Activated CD4-positive, alpha-beta T cell treated with anti-CD3 and anti-CD28 coated beads for 4 hours (primary cell): Measurements from ENCODE around the gene ZNF48.

Experiments used
- DNase-seq, 2 donors: peaks; one replicate each; pipeline ENCODE4 v3.0.0-alpha.2; 2020

Gene ZNF48

DNA sequence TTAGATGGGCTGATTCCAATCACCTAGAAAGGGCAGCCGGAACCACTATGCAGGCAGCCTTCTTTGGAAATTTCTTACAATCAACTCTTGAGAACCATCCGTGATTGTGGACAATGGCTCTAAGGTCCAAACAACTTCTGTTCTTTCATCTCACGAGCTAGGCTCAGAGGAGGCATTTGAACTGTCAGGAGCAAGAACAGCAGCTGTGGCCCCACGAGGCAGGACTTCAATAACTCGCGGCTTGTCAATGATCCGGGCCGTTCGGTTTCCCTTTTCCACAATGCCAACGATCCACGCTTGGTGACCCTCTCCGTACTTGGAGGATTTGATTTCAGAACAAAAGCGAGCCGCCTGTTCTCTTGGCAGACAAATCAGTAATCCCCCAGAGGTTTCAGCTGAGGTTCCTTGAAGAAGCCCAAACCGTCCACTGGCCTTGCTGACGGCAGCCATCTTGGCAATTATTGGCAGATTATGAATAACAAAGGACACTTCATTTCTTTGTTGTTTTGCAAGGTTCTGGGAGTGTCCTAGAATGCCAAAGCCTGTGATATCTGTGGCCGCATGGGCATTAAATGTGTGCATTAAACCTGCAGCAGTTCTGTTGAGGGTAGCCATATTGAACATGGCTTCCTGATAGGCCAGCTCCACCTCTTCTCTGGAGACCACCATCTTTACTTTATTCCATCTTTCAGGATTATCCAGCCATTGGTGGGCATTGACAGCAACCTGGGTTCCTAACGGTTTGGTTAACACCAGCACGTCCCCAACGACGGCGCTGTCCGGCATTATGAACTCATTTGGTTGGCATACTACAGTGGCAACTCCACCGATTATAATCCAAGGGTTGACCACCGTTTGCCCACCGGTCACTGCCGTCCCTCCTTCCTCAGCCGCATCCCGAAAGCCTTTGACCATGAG, 49.3 kb downstream of the ZNF48 start:
- DNase-seq = no peak

DNA sequence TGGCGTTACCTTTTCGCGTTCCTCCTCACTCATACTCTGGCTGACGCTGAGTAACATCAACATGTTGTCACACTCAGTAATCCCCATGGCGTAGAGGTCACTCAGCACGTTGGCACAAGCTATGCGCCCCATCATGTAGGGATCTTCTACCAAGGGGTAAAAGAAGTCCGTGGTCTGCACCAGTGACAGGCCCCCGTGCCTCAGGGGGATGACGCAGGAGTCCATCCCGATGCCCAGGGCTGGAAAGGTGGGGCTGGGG, 49.9 kb downstream of the ZNF48 start:
- no peak for DNase-seq

DNA sequence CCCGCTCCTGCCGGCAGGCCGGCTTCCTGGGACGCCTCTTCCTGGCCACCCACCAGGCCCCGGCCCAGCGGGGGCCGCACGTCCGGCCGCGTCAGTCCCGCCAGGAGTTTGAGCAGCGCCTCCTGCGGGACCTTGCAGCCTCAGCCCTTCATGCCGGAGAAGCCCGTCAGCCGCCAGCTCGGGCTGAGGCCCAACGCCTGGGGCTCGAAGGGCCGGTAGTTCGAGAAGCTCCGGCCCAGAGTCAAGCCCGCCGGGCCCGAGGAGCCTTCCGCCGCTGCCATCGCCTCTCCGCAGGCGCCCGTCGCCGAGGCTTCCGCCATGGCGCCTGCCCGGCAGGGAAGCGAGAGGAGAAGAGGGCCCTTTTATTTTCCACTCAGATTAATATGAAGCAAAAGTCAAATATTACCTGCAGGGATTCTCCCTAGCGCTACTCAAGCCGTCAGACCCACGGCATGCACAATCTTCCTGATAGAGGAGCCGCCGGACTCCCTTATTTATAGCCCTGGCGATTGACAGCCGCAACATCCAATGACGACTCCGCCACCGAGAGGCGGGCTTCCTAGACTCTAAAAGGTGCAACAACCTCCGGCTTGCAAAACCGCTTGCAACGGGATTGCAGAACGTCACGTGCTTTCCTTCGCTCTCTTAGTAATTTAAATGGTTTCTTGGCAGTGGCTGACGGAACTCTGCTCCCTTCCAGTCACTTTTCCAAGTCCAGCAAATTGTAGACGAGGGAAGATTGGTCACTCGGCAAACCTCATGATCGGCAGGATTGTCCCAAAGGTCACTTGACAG, 50.4 kb downstream of the ZNF48 start, which contains the start of gene SEPHS2:
Gene SEPHS2 (minus strand): TSS at position 467 of the 795 bp plus-strand sequence. CDS start 147 bp downstream, at position 320.
- DNase-seq = peak; percentile 89 to 97

DNA sequence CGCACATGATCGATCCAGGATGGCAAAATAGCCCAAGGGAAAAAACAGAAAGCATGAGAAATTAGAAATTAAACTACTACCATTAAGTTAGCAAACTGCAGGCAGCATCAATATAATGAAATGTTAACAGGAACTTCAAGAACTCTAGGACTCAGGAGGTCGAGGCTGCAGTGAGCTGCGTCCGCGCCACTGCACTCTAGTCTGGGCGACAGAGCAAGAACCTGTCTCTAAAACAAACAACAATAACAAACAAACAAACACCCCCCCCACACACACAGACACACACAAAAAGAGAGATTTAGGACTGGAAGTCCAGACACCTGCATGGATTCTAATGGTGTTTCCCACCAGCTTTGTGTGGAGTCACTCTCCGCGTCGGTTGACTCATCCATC, 51.0 kb downstream of the ZNF48 start:
- no peak for DNase-seq

DNA sequence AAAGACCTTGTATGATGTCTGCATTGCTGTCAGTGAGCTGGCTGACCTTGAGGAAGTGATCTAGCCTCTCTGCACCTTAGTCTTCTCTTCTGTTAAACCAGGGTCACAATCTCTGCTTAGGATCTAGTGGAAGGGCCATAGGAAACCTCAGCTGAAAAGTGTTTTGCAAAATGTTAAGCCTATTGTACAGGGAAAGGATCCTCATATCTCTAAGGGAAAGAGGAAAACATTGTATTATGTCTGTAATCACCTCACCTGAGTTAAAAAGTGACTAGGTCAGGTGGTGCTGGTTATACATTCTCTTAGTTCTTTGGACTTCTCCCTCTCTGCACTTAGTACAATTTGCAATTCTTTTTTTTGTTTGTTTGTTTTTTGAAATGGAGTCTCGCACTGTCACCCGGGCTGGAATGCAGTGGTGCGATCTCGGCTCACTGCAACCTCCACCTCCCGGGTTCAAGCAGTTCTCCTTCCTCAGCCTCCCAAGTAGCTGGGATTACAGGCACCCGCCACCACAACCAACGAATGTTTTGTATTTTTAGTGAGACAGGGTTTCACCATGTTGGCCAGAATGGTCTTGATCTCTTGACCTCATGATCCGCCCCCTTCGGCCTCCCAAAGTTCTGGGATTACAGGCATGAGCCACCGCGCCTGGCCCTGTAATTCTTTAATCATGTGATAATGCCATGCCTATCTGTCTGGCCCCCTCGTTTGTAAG, 52.4 kb downstream of the ZNF48 start:
- no peak for DNase-seq

DNA sequence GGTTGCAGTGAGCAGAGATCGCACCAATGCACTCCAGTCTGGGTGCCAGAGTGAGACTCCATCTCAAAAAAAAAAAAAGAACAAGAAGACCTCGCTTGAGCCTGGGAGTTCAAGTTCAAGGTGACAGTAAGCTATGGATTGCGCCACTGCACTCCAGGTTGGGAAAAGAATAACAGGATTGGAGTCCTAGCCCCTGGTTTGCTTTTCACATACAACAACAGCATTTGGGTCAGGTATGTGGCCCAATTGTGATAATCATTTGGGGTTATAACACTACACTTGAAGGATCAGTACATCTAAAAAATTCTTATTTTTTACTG, 53.9 kb downstream of the ZNF48 start:
- no peak for DNase-seq
